HCT116 (cell line): Measurements from ENCODE around the gene ZCCHC17. TPM values are rescaled to one million over a fixed set of nuclear protein-coding genes. Genes with fewer than 3 reads are reported as not detected.

Source experiments
- ATAC-seq: fragments of 200-7000 bp; cut with Tn5 transposase; 2 replicates; pipeline ENCODE4 v1.9.1; 2020; ENCODE audit warnings: mild to moderate bottlenecking, moderate library complexity
- BruUV-seq: library from RNA; stranded (reverse); fragments of 400-500 nt; replicated peaks from 2 replicates; lab custom pipeline; 2021; lab: Mats Ljungman, UMichigan
- CTCF ChIA-PET: fragments of 300-600 bp; sonication (Branson Sonifier 250); formaldehyde crosslinking; loops from one replicate; lab custom pipeline; 2021; ENCODE audit warnings: antibody characterized with exemption; lab: Charles Lee
- POLR2A ChIA-PET: fragments of 300-600, 350-600 bp; sonication (Branson Sonifier 250); formaldehyde crosslinking; loops from one replicate; lab custom pipeline; 2021; ENCODE audit warnings: antibody characterized with exemption; lab: Charles Lee
- RAD21 ChIA-PET, 2 experiments: fragments of 300-600 bp; sonication (Branson Sonifier 250); formaldehyde crosslinking; loops; one replicate each; lab custom pipeline; 2023; ENCODE audit warnings: low total read pairs in 2 of 2; ENCODE audit not compliant: uncharacterized antibody in 2 of 2, unreplicated experiment in 2 of 2, low non-redundant PET in 1 of 2; lab: Charles Lee
- DNase-seq: peaks from one replicate; pipeline ENCODE4 v3.0.0-alpha.2; 2010; ENCODE audit warnings: low read depth, low spot score
- H2AFZ ChIP-seq: fragments of 200-600 bp; shearing (Covaris generic), sonication (generic); 2 replicates; pipeline ENCODE4 v1.6.1; 2017; ENCODE audit warnings: low read depth, mixed run types, mixed read lengths, antibody characterized with exemption, low read length; ENCODE audit not compliant: poor library complexity, severe bottlenecking
- H3K27ac ChIP-seq: 2 replicates; pipeline ENCODE4 v1.5.1; 2012; ENCODE audit warnings: low read depth, low read length
- H3K27me3 ChIP-seq: fragments of 200-600 bp; sonication (generic); 2 replicates; pipeline ENCODE4 v1.6.1; 2016; ENCODE audit warnings: mixed run types, low read length, mixed read lengths; ENCODE audit not compliant: insufficient read depth
- H3K36me3 ChIP-seq, 2 experiments: fragments of 200-500 bp in 1 of 2; fragments of 200-600 bp in 1 of 2; sonication (Bioruptor generic) in 1 of 2; sonication (generic) in 1 of 2; 2 replicates each; pipeline versions ENCODE4 v1.5.1 to v1.6.1; 2014 to 2016; ENCODE audit warnings: low read length in 2 of 2, inconsistent platforms in 1 of 2, mixed read lengths in 1 of 2, mixed run types in 1 of 2; ENCODE audit not compliant: insufficient read depth in 2 of 2, control insufficient read depth in 1 of 2
- H3K4me1 ChIP-seq, 2 experiments: fragments of 200-600 bp in 1 of 2; sonication (generic) in 1 of 2; 2 replicates each; pipeline versions ENCODE4 v1.5.1 to v1.6.1; 2012 to 2017; ENCODE audit warnings: low read length in 2 of 2, inconsistent platforms in 1 of 2, mild to moderate bottlenecking in 1 of 2, mixed read lengths in 1 of 2, mixed run types in 1 of 2, moderate library complexity in 1 of 2; ENCODE audit not compliant: insufficient read depth in 2 of 2, control insufficient read depth in 1 of 2
- H3K4me2 ChIP-seq: fragments of 200-600 bp; sonication (generic); 2 replicates; pipeline ENCODE4 v1.6.1; 2017; ENCODE audit warnings: mixed run types, low read length, mixed read lengths
- H3K4me3 ChIP-seq, 2 experiments: fragments of 200-600 bp in 1 of 2; sonication (generic) in 1 of 2; replicated peaks in 1 of 2; 2 replicates each; pipeline ENCODE4 v1.5.1; 2011 to 2016; ENCODE audit warnings: low read length in 2 of 2, control low read depth in 1 of 2, low read depth in 1 of 2, mild to moderate bottlenecking in 1 of 2, mixed read lengths in 1 of 2, mixed run types in 1 of 2
- H3K79me2 ChIP-seq: fragments of 200-600 bp; sonication (generic); 2 replicates; pipeline ENCODE4 v1.6.1; 2017; ENCODE audit warnings: mild to moderate bottlenecking, mixed run types, low read length, moderate library complexity, mixed read lengths; ENCODE audit not compliant: insufficient read depth
- H3K9ac ChIP-seq: fragments of 200-600 bp; sonication (generic); 2 replicates; pipeline ENCODE4 v1.6.1; 2016; ENCODE audit warnings: low read length, mixed read lengths
- H3K9me2 ChIP-seq: fragments of 200-600 bp; sonication (generic), shearing (Covaris generic); 2 replicates; pipeline ENCODE4 v1.6.1; 2017; ENCODE audit warnings: mixed run types, mild to moderate bottlenecking, moderate library complexity; ENCODE audit not compliant: insufficient read depth
- H3K9me3 ChIP-seq, 2 experiments: fragments of 200-500 bp in 1 of 2; fragments of 200-600 bp in 1 of 2; sonication (Bioruptor generic) in 1 of 2; sonication (generic) in 1 of 2; 2 replicates each; pipeline ENCODE4 v1.6.1; 2014 to 2017; ENCODE audit warnings: low read length in 2 of 2, mixed read lengths in 2 of 2, inconsistent platforms in 1 of 2, low read depth in 1 of 2, mild to moderate bottlenecking in 1 of 2, mixed run types in 1 of 2, moderate library complexity in 1 of 2; ENCODE audit not compliant: control insufficient read depth in 1 of 2, insufficient read depth in 1 of 2
- H4K20me1 ChIP-seq: fragments of 200-600 bp; sonication (generic), shearing (Covaris generic); 2 replicates; pipeline ENCODE4 v1.6.1; 2017; ENCODE audit warnings: mixed run types, mild to moderate bottlenecking, moderate library complexity; ENCODE audit not compliant: insufficient read depth
- CEBPB ChIP-seq: IDR thresholded peaks from 2 replicates; pipeline ENCODE4 v1.6.1; 2012; ENCODE audit warnings: low read depth
- CTCF ChIP-seq, 3 experiments: fragments of 200-600 bp in 1 of 3; sonication (generic) in 1 of 3; IDR thresholded peaks in 2 of 3; conservative IDR thresholded peaks in 1 of 3; 2 replicates each; pipeline ENCODE4 v1.5.1; 2012 to 2017; ENCODE audit warnings: low read depth in 2 of 3, low read length in 2 of 3, antibody characterized with exemption in 1 of 3, borderline replicate concordance in 1 of 3, control low read depth in 1 of 3, mild to moderate bottlenecking in 1 of 3, mixed read lengths in 1 of 3, mixed run types in 1 of 3, moderate library complexity in 1 of 3; ENCODE audit not compliant: insufficient read depth in 1 of 3
- EGR1 ChIP-seq: IDR thresholded peaks from 2 replicates; pipeline ENCODE4 v1.6.1; 2012; ENCODE audit warnings: low read depth
- ELF1 ChIP-seq: IDR thresholded peaks from 2 replicates; pipeline ENCODE4 v1.6.1; 2012; ENCODE audit warnings: low read depth, borderline replicate concordance
- EZH2 ChIP-seq: fragments of 200-600 bp; sonication (generic); IDR thresholded peaks from 2 replicates; pipeline ENCODE4 v1.6.1; 2017; ENCODE audit warnings: antibody characterized with exemption, mixed run types
- RAD21 ChIP-seq: IDR thresholded peaks from 2 replicates; pipeline ENCODE4 v1.6.1; 2012; ENCODE audit warnings: low read depth, mild to moderate bottlenecking
- SP1 ChIP-seq: IDR thresholded peaks from 2 replicates; pipeline ENCODE4 v1.6.1; 2012; ENCODE audit warnings: low read depth
- TCF7L2 ChIP-seq: IDR thresholded peaks from 2 replicates; pipeline ENCODE4 v1.7.0; 2011; ENCODE audit warnings: borderline replicate concordance, inconsistent platforms; ENCODE audit not compliant: insufficient read depth, insufficient read length; ENCODE audit errors: extremely low read depth
- ZFX ChIP-seq: fragments of 450-650 bp; IDR thresholded peaks from 2 replicates; pipeline ENCODE4 v1.6.1; 2017
- intact Hi-C: fragments of 100-400 bp; cut with micrococcal nuclease; formaldehyde crosslinking; loops from 2 replicates; pipeline ENCODE4 v1.10.0; 2022
- total RNA-seq: library from RNA; stranded (reverse); gene quantifications from one replicate; pipeline ENCODE4 v1.2.1, GENCODE V29; 2021; ENCODE audit not compliant: unreplicated experiment
- TF ChIP-seq, protein P1 (sequence below): IDR thresholded peaks from 2 replicates; pipeline ENCODE4 v1.6.1; 2011; ENCODE audit warnings: mild to moderate bottlenecking, low read length, moderate library complexity; ENCODE audit not compliant: insufficient replicate concordance; ENCODE audit errors: extremely low read depth
- TF ChIP-seq, protein P2 (sequence below): IDR thresholded peaks from 2 replicates; pipeline ENCODE4 v1.6.1; 2012; ENCODE audit warnings: low read depth

The ZCCHC17 gene
- total RNA-seq, 1 experiment from 2014 or later, result 27.8 TPM

DNA sequence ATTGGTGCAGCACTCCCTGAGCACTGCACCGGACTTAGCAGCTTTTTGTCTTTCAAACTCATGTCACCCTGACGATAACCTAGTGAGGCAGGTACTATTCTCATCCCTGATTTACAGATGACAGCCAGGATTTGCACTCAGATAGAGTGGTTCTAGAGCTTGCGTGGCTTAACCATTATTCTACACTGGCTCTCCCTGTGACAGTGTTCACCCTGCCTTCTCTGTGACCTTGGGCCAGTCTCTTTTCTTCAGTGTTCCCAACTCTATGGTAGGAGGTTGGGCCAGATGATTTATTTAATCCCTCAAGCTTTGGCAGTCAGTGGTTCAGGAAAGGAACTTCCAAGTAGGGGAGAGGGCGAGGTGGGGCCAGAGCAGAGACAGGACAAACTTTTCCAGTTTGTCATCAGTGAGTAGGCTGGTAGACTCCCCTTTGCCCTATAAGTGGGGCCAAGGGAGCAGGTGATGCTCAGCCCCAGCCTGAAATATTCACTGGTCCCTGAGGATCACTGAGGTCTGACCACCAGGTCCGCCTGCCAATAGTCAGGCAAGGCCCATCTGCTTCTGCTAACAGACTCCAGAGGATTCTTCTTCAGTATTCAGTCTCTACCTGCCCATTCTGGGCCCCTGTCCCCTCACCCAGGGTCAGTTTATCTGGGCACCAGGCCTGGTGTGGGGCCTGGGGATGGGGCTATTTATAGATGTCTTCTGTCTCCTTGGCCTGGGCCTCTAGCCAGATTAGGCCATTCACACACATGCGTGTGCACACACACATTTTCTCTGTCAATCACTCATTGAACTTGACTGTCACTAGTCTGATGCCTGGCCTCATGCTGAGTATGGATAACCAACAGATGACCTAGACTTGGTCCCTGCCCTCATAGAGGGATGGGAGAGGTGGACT, 84.8 kb downstream of the ZCCHC17 start:
- H3K27ac ChIP-seq, result no peak overlapping the region
- H4K20me1 ChIP-seq, result no peaks in the 10 kb centered on the region
- no peaks in the 10 kb centered on the region for H3K79me2 ChIP-seq
- H3K9me3 ChIP-seq, result no peaks in the 10 kb centered on the region
- no TSS peak for BruUV-seq
- H3K36me3 ChIP-seq, result no peaks in the 10 kb centered on the region
- H3K4me3 ChIP-seq, result no peak overlapping the region
- no peak overlapping the region for H3K9ac ChIP-seq
- no peak for TF ChIP-seq EGR1
- TF ChIP-seq SP1, result no peak
- TF ChIP-seq EZH2, result no peak
- no peak for TF ChIP-seq TCF7L2
- no peak for TF ChIP-seq ZFX
- no peak for TF ChIP-seq ELF1
- TF ChIP-seq RAD21, result no peak
- TF ChIP-seq CEBPB, result no peak
- TF ChIP-seq, protein P1, sequence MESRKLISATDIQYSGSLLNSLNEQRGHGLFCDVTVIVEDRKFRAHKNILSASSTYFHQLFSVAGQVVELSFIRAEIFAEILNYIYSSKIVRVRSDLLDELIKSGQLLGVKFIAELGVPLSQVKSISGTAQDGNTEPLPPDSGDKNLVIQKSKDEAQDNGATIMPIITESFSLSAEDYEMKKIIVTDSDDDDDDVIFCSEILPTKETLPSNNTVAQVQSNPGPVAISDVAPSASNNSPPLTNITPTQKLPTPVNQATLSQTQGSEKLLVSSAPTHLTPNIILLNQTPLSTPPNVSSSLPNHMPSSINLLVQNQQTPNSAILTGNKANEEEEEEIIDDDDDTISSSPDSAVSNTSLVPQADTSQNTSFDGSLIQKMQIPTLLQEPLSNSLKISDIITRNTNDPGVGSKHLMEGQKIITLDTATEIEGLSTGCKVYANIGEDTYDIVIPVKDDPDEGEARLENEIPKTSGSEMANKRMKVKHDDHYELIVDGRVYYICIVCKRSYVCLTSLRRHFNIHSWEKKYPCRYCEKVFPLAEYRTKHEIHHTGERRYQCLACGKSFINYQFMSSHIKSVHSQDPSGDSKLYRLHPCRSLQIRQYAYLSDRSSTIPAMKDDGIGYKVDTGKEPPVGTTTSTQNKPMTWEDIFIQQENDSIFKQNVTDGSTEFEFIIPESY, result no peak
- no peak for TF ChIP-seq CTCF (IDR thresholded peaks at IDR 0.05 in 2 of 3, conservative IDR thresholded peaks at IDR 0.05 in 1 of 3; ENCODE audit: borderline replicate concordance in 1 of 3, insufficient read depth in 1 of 3, low read depth in 2 of 3, low read length in 2 of 3)
- TF ChIP-seq, protein P2, sequence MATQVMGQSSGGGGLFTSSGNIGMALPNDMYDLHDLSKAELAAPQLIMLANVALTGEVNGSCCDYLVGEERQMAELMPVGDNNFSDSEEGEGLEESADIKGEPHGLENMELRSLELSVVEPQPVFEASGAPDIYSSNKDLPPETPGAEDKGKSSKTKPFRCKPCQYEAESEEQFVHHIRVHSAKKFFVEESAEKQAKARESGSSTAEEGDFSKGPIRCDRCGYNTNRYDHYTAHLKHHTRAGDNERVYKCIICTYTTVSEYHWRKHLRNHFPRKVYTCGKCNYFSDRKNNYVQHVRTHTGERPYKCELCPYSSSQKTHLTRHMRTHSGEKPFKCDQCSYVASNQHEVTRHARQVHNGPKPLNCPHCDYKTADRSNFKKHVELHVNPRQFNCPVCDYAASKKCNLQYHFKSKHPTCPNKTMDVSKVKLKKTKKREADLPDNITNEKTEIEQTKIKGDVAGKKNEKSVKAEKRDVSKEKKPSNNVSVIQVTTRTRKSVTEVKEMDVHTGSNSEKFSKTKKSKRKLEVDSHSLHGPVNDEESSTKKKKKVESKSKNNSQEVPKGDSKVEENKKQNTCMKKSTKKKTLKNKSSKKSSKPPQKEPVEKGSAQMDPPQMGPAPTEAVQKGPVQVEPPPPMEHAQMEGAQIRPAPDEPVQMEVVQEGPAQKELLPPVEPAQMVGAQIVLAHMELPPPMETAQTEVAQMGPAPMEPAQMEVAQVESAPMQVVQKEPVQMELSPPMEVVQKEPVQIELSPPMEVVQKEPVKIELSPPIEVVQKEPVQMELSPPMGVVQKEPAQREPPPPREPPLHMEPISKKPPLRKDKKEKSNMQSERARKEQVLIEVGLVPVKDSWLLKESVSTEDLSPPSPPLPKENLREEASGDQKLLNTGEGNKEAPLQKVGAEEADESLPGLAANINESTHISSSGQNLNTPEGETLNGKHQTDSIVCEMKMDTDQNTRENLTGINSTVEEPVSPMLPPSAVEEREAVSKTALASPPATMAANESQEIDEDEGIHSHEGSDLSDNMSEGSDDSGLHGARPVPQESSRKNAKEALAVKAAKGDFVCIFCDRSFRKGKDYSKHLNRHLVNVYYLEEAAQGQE, result no peak
- POLR2A ChIA-PET, result no interaction called here
- H3K9me2 ChIP-seq, result no peaks in the 10 kb centered on the region
- H2AFZ ChIP-seq, result no peak overlapping the region
- peak overlapping the region; percentile 1; the same call in 1 of the 2 replicates for H3K4me2 ChIP-seq
- no peaks in the 10 kb centered on the region for H3K27me3 ChIP-seq
- ATAC-seq (no peak), DNase-seq (no peak)
- RAD21 ChIA-PET, result no interaction called here
- peaks cover 0 to 23% of the 10 kb centered on the region in 2 experiments; a peak in 2 of 4 replicates for H3K4me1 ChIP-seq
- intact Hi-C loops, result no loop called here
- CTCF ChIA-PET, result interaction anchor here (1.2 kb wide), 1 partner anchor 13 kb away, joined by 3 read pairs; no protein-coding TSS in a partner anchor
